Measurements from ENCODE around the gene KCTD14. TPM values are rescaled to one million over a fixed set of nuclear protein-coding genes. Genes with fewer than 3 reads are reported as not detected.

Gene KCTD14
- total and polyA plus RNA-seq, 2 of the 8 experiments (the other 6 are each of a cell fraction or from before 2014, with no cell fraction given) = 21.6 to 24.9 TPM

GRCh38 chr11:78044706-78045105, 21.6 kb upstream of the KCTD14 start:
- Histone ChIP-seq H3K4me2 (ENCODE audit: insufficient read depth in 1 of 2, low read depth in 2 of 2, low read length in 2 of 2) (no peak overlapping the region), H3K23ac (ENCODE audit: insufficient read length) (no peak overlapping the region), H2BK5ac (ENCODE audit: low read depth, low read length) (no peak overlapping the region), H3K14ac (ENCODE audit: insufficient read length) (no peak overlapping the region), H3K79me1 (ENCODE audit: low read depth, low read length) (no peaks in the 10 kb centered on the region), H3K79me2 (ENCODE audit: control insufficient read depth in 1 of 2, insufficient read depth in 2 of 2, low read length in 2 of 2) (no peaks in the 10 kb centered on the region), H2BK20ac (ENCODE audit: low read length) (no peak overlapping the region), H3K4ac (replicated peaks; ENCODE audit: insufficient read length, low read depth, low read length) (no peak overlapping the region), H3K18ac (ENCODE audit: extremely low read depth, low read length) (no peak overlapping the region), H2AK5ac (ENCODE audit: low read depth, low read length) (no peak overlapping the region), H3K36me3 (ENCODE audit: control insufficient read depth in 2 of 4, insufficient read depth in 4 of 4, low read length in 3 of 4) (no peaks in the 10 kb centered on the region), H3K4me3 (ENCODE audit: extremely low read depth in 1 of 4, insufficient read depth in 2 of 4, low read depth in 3 of 4, low read length in 4 of 4) (no peak overlapping the region), H3K9me3 (ENCODE audit: insufficient read depth in 2 of 2, low read depth in 1 of 2, low read length in 1 of 2) (no peaks in the 10 kb centered on the region), H3K23me2 (ENCODE audit: low read depth, low read length) (peaks cover 2% of the 10 kb centered on the region; the same call in 1 of the 2 replicates), H4K20me1 (replicated peaks in 1 of 2; ENCODE audit: control insufficient read depth in 1 of 2, insufficient read depth in 2 of 2, low read length in 2 of 2) (no peaks in the 10 kb centered on the region), H3K27ac (ENCODE audit: low read depth, low read length) (no peak overlapping the region), H2AFZ (ENCODE audit: low read length) (no peak overlapping the region), H2BK15ac (ENCODE audit: low read length) (no peak overlapping the region), H3K27me3 (replicated peaks in 1 of 4; ENCODE audit: control insufficient read depth in 3 of 4, extremely low read depth in 1 of 4, insufficient read depth in 3 of 4, low read length in 3 of 4) (no peaks in the 10 kb centered on the region), H3K4me1 (replicated peaks in 1 of 4; ENCODE audit: control insufficient read depth in 3 of 4, insufficient read depth in 4 of 4, low read length in 3 of 4) (peaks cover 0 to 11% (median 5%) of the 10 kb centered on the region in 4 experiments; a peak in 4 of 7 replicates), H3K56ac (replicated peaks; ENCODE audit: insufficient read length, low read depth, low read length) (no peak overlapping the region), H3K9ac (replicated peaks in 1 of 4; ENCODE audit: extremely low read depth in 1 of 4, low read depth in 3 of 4, low read length in 3 of 4) (no peak overlapping the region), H4K5ac (ENCODE audit: insufficient read length, low read depth, low read length) (no peak overlapping the region), H2BK12ac (ENCODE audit: low read depth, low read length) (no peak overlapping the region), H4K8ac (ENCODE audit: extremely low read depth, insufficient read depth, low read length) (no peak overlapping the region), H2BK120ac (replicated peaks; ENCODE audit: low read depth, low read length) (no peak overlapping the region), H4K91ac (replicated peaks; ENCODE audit: insufficient read length, low read length) (no peak overlapping the region)
- ChIA-PET POLR2A (ENCODE audit: partially characterized antibody) (no interaction called here), CTCF (ENCODE audit: partially characterized antibody) (interaction anchor here (0.6 to 5.9 kb wide), 16 partner anchors 10 to 522 kb away, joined by 3 to 92 read pairs (median 6); partner anchors contain the start of gene INTS4)
- FAIRE-seq (no peak), DNase-seq (ENCODE audit: low read depth in 1 of 2, low spot score in 2 of 2) (no peak)
- WGBS, 2 experiments (ENCODE audit: extremely low coverage in 1 of 2, insufficient coverage in 1 of 2, insufficient read length in 1 of 2, insufficient replicate concordance in 2 of 2, low coverage in 1 of 2, low lambda C conversion rate in 2 of 2, missing lambda C conversion rate in 1 of 2) = 87% methylated on average over 5 of the region's 5 CpGs; no CpG with 5 or more reads in 1 of the 2 experiments
- TF ChIP-seq TEAD4 (IDR thresholded peaks at IDR 0.05; ENCODE audit: low read depth, low read length) (no peak), MAX (IDR thresholded peaks at IDR 0.05) (no peak), E2F6 (IDR thresholded peaks at IDR 0.05) (no peak), RFX5 (IDR thresholded peaks at IDR 0.05; ENCODE audit: borderline replicate concordance, low read depth, low read length) (no peak), EZH2 (IDR thresholded peaks at IDR 0.05; ENCODE audit: low read depth, low read length, severe bottlenecking) (no peak), YY1 (IDR thresholded peaks at IDR 0.05; ENCODE audit: low read depth, low read length) (no peak)
